Midbrain (tissue), 1 donor: ENCODE data around the gene SAG.
A peak's percentile ranks its signal among the peaks of the same experiment; 100 is the strongest.
"Not testable (repeated sequence)": the region's sequence is repeated elsewhere in the genome, so short reads cannot be mapped to it uniquely, and the experiment has no call there.

Experiments used
- DNase-seq: peaks from one replicate; lab custom pipeline; 2025; lab: John Stamatoyannopoulos, UW

The SAG gene

DNA sequence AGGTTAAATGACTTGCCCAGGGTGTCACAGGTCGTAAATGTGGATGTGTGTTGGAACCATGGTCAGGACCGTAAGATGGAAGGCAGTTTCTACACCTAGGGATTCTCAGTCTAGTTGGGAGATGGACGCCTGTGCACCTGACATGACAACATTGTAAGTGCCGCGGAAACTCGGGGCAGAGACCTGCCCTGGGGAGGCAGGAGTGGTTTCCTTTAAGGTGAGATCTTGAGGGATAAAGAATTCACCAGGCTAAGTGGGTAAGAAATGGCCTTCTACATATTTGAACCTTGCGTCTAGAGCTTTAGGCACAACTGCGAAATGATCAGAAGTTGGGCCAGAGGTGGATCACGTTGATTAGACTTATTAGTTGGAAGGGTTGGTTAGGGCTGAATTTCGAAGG lies 48.3 kb downstream of the SAG start:
- no peak for DNase-seq

DNA sequence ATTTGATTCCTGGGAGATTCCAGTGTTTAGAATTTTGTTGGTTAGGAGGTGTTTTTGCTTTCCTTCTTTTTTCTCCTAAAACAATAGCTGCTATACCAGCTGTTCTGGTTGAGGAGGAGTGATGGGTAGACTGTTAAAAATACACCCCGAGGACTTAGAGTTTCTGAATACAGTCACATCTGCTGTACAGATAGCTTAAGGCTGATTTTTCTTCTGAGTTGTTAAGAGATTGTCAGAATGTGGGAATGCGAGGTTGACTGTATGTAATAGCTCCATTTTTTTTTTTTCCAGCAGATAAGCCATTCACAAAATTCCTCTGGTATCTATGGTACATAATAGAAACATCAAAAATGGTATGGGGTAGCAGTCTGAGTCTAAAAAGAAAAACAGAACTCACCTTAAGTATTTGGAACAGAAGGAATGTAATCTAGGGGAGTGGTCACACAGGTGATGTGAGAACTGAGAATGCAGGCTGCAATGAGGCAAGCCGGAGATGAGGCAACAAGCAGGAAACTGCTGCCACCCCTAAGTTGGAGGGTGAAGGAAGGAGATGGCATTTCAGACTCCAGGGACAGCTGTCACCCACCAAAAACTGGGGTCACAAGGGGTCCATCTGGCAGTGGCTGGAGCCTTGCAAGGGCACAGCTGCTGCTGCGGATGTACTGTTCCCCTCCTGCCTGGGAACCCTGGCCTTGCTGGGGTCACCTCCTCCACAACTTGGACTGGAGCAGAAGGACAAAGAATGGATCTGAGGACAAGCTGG lies 49.1 kb downstream of the SAG start:
- no peak for DNase-seq

DNA sequence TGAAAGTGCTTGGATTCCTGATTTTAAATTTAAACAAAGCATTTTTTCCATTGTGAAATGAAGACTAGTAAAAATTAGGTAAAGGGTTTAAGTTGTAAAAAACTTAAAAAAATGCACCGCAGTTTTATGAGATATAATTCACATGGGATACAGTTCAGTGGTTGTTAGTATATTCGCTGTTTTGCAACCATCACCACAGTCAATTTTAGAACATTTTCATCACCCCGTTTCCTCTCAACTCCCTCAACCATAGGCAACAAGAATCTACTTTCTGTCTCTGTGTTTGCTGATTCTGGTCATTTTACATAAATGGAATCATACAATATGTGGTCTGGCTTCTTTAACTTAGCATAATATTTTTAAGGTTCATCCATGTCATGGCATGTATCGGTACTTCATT lies 50.7 kb downstream of the SAG start:
- DNase-seq = no peak

DNA sequence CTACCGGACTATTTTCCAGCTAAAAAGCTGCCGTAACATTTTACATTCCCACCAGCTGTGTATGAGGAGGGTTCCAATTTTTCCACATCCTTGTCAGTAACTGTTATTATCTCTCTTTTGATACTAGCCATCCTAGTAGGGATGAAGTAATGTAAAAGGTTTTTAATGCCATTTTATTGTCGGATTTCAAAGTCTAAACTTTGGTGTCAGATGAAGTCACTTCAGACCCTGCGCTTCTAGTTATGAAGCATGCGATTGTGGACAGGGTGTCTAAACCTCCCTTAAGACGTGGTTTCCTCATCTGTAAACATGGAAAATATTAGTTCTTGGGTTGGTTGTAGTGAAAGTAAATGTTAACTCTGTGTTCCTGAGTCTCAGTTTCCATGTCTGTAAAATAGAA lies 51.3 kb downstream of the SAG start:
- DNase-seq = no peak

DNA sequence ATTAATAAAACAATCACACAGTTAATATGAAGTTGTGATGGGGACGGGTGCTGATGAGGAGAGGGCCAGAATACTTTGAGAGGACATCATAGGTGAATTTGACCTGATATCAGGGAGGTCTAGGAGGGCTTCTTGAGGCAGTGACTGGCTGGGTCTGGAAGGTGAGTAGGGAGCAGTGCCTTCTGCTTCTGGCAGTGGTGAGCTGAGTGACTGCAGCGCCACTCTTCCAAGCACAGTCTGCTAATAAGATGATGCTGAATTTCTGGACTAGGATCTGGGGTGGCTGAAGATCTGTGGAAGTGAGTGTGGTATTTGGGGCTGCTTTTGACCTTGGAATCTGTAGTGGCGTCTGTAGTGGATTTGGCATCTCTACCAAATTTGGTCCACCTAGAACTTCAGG lies 52.2 kb downstream of the SAG start:
- no peak for DNase-seq

DNA sequence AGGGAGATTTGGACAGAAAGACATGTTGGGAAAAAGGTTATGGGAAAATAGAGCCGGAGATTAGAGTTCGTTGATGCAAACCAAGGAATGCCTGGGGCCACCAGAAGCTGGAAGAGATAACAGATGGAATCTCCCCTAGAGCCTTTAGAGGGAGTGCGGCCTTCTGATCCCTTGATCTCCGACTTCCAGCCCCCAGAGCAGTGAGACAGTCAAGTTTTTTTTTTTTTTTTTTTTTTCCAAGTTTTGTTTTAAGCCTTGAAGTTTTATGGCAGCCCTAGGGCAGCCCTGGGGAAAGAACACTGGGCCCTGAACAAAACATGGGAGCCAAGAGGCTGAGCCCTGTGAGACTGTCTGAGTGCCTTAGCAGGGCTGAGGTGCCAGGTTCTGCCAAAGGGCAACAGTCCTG lies 53.2 kb downstream of the SAG start:
- no peak for DNase-seq

DNA sequence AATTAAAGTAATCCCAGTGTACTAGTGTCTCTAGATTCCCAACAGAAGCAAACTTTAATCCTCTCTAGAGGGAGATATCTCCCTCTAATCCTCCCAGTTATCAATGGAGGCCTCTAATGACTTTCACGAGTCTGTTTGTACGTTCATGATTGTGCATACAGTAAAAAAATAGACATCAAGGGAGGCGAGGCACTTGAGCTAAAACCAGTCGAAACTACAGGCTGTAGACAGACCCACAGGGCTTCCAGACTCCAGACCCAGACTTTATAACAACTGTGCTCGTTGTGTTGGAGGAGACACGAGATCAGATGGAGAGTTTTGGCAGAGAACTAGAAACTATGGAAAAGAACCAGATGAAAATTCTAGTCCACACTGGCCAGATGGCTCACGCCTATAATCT lies 53.7 kb downstream of the SAG start:
- no peak for DNase-seq

DNA sequence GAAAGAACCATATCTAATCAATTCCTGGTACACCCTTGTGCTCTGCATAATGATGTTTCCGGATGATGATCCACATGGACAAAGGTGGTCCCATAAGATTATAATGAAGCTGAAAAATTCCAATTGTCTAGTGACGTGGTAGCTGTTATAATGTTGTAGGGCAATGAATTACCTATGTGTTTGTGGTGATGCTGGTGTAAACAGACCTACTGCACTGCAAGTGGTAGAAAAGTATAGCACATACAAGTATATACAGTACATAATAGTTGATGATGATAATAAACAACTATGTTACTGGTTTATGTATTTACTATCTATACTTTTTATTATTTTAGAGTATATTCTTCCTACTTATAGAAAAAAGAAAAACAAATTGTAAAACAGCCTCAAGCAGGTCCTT lies 55.1 kb downstream of the SAG start:
- no peak for DNase-seq

DNA sequence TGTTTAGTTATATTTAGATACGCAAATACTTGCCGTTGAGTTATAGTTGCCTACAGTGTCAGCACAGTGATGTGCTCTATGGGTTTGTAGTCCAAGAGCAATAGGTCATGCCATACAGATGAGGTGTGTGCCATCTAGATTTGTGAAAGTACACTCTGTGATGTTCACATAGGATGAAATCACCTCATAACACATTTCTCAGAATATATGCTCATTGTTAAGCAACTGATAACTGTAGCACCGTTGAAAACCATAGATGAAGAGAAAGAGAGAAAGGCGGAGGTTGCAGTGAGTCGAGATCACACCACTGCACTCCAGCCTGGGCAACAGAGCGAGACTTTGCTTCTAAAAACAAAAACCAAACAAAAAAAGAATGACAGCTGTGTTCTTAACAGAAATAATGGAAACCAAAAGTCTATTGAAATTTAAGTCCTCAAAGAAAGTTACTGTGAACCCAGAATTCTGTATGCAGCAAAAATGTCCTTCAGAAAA lies 56.2 kb downstream of the SAG start:
- no peak for DNase-seq

DNA sequence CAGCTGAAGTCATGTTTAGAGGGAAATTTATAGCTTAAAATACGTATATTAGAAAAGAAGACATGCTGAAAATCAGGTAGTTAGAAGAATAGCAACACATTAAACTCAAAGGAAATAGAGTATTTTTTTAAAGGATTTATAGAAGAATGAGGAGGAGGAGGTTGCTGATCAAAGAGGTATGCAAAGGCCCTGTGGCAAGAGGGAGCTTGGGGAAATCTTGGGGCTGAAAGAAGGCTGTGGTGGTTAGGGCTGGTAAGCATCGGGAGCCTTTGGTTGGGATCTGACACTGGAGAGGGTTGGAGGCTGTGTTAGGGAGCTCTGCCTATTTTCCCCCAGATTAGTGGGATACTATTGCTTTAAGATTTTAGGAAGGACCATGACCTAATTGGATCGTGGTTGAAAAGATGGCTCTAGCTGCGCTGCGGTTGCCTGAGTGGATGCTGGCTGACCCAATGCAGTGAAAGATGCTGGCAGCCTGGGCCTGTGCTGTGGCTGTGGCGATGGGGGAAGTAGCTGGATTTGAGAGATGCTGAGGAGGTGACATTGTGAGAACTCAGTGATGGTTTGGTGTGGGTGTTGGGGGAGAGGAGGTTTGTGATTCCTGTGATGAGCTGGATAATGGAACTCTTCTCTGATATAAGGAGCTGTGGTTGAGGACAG lies 58.4 kb downstream of the SAG start:
- no peak for DNase-seq

DNA sequence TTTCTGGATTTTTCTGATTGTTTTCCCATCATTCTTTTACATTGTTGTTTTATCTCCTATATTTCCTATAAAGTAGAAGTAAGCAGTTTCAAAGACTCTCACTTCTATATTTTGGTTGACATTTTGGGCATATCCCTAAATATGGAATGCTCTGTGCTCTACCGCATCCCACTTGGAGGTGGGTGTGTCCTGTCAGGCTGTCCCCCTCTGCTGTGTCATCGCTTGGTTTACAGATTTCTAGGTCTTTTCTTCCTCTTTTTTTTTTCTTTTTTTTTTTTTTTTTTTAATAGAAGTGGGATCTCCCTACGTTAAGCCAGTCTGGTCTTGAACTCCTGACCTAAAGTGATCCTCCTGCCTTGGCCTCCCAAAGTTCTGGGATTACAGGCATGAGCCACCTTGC lies 60.0 kb downstream of the SAG start:
- no peak for DNase-seq

DNA sequence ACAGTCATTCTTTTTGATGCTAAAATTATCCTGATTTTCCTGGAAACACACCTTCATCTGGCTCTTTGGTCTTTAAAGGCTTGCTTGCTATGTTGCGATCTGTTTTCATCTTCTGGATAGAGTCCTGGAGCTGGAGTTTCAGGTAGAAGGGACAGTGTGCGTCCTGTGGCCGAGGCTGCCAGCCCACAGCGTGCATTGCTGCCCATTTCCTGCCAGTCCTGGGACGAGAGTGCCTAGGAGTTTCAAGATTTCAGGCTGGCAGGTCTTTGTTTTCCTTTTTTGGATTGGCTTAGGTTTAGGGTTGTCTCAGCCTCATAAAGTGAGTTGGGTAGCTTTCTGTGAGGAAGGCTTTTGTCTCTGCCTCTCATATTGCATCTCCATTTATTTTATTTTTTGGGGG lies 61.1 kb downstream of the SAG start:
- DNase-seq = no peak

DNA sequence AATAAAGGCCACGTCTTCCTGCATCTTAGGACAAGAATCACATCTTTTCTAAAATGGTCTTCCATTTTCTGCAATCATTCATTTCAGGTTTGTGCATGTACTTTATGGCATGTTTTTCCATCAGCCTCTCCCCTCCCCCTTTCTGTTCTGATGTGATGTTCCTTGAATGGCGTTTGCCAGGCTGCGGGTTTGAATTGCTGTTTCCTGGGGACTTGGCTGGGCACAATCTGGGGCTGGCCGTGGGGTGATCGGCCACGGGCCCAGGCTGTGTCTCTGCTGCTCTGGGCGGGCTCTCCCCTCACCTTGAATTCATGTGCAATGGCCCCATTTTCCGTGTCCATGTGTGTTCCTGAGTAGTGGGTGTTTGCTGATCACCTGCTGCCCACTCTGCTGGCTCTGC lies 61.8 kb downstream of the SAG start:
- DNase-seq = peak; percentile 34

DNA sequence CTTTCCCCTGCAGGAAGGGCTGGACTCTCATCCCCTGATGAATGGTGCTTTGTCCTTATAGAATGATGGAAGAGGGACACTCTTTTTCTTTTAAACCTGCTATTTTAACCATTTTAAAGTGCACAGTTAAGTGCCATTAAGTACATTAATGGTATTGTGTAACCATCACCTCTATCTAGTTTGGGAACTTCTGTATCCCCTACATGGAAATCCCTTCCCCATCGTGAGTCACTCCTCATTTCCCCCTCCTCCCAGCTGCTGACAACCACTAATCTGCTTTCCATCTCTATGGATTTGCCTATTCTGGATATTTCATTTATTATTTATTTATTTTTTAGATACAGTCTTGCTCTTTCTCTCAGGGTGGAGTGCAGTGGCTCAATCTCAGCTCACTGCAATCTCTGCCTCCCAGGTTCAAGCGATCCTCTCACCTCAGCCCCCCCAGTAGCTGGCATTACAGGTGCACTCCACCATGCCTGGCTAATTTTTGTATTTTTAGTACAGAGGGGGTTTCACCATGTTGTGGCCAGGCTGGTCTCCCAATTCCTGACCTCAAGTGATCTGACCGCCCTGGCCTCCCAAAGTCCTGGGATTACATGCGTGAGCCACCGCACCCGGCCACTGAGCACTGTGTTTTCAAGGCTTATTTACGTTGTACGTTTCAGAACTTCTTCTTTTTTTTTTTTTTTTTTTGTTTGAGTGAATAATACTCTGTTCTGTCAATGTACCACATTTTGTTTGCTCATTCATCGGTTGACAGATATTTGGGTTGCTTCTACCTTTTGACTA lies 62.5 kb downstream of the SAG start:
- no peak for DNase-seq

DNA sequence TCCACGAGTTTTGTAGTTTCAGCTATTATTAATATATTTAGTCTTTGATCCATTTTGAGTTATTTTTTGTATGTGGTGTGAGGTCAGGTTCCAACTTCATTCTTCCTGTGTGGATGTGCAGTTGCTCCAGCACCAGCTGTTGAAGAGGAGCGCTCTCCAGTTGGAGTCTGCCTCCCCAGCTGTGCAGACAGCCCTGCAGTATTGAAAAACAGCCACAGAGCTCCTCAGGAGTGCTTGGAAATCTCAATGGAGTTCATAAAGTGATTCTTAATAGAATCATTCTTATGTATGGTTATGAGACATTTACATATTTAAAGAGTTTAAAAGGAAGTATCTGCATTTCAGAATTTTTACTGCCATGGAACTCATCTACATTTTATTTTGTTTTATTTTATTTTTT lies 64.0 kb downstream of the SAG start:
- DNase-seq = no peak

DNA sequence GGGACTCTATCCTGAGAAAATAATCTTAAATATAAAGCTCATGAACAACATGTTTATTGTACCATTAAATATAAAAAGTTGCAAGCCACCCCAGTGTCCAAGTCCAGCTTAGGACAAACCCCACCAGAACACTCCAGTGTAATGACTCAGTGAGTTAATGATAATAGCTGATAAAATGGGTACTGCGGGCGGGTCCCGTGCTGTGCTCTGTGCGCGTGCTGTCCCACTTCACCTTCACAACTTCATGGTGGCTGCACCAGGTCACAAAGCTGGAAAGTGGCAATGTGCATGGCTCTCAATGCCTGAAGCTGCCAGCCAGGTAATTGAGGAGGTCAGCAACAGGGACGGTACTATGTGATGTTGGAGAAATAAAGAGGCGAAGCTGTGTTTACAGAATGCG lies 65.2 kb downstream of the SAG start:
- no peak for DNase-seq

DNA sequence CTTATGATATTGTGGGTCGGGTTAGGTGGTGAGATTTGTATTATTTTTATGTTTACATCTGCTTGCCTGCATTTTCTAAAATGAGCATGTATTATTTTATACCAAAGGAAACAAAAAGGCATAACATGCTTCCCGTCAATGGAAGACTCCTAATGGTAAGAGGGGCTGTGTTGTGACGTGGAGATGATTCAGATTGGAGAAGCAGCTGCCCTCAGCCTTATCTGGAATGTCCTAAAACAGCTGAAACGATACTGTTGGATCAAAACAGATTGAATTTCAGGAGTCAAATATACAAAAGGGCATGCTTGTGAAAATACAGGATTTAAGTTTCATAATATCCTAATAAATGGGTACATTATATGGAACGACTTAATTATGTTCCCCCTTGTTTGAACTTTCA lies 65.7 kb downstream of the SAG start:
- no peak for DNase-seq

DNA sequence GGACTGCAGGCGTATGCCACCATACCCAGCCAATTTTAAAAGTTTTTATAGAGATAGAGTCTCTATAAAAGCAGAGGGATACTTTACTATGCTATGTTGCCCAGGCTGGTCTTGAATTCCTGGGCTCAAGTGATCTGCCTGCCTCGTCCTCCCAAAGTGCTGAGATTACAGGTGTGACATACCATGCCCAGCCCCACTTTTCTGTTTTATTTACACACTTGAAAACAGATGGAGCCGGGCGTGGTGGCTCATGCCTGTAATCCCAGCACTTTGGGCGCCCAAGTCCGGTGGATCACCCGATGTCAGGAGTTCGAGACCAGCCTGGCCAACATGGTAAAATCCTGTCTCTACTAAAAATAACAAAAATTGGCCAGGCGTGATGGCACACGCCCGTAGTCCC lies 67.2 kb downstream of the SAG start:
- not testable (repeated sequence) for DNase-seq

DNA sequence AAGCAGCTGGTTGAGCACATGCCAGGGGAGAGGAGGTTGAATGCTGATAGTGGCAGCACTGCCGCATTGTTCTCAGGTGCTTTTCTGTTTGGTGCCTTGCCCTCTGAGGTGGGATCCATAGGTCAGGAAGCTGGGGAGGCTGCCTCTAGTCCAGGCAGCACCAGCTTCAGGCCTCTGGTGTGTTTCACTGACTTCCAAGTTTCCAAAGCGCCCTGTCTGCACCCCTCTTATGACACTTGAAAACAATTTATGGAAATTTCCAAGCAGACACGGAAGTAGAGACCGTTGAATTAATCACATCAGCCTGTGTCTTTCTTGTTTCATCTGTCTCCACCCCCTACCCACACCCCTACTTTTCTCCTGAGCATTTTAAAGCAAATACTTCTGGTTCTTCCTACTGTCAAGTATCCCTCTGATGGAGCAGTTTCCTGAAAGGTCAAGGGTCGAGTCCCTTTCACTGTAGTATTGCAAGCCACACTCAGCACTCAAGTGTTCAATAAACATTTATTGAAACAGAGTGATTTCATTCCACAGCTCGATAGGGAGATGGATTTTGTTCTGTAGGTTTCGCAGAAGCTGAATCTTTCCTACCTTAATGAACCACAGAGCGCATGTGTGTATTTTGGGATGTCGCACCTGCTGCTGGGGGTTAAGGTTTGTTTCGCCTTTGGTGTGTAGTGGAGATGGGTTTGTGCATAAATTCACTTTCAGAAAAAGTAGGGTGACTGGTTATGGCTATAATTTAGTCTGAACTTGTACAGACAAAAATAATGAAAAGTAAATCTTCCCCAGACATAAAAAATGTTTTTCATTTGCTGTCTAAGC lies 68.1 kb downstream of the SAG start:
- DNase-seq = no peak

DNA sequence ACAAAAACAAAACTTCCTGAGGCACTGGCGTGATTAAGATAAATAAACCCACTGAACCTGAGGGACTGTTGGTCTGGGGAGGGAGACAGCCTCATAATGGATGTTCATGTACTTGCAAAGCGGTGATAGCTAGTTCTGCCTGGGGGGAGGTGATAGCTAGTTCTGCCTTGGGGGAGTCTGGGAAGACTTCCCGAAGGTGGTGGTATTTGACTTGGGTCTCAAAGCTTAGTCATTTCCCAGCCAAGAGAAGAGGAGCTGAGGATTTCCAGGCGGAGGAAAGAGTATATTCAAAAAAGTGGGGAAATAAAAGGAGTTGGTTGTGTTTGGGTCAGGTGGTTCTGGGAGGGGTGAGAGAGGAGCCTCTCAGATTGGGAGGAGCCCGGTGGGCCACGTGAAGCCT lies 71.4 kb downstream of the SAG start:
- DNase-seq = no peak

DNA sequence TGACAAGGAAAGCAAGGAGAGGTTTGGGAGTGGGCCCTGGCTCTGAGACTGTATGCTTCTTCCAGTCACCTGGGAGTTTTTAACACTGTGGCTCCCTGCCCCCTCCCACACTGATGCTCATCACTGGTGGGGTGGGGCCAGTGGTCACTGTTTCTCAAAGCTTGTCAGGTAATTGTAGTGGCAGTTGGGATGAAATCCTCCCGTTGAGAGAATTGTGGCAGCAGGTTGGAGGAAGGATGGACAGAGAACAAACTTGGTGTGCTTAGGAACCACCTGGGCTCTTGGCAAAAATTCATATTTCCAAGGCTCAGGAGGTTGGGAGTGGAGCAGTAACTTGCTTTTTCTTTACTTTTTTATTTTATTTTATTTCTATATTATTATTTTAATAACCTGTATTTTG lies 71.8 kb downstream of the SAG start:
- DNase-seq = no peak
